ENCODE results near the gene HDAC8.
"Not testable (repeated sequence)": the region's sequence is repeated elsewhere in the genome, so short reads cannot be mapped to it uniquely, and the experiment has no call there.

HDAC8 gene

GRCh38 chrX:72572248-72573157 lies at the start of gene HDAC8:
Gene HDAC8 (minus strand): TSS chrX:72572843. CDS start chrX:72572761, 82 bp downstream.
- DNase-seq (ENCODE audit: low read depth): peak; percentile 60

- DNase-seq (ENCODE audit: low read depth): no peak
Measured at GRCh38 chrX:72621625-72622485, 49.2 kb upstream of the HDAC8 start.

- DNase-seq (ENCODE audit: low read depth): no peak
Measured at GRCh38 chrX:72621163-72621562, 48.5 kb upstream of the HDAC8 start.

- DNase-seq (ENCODE audit: low read depth): no peak
Measured at GRCh38 chrX:72620550-72621145, 48.0 kb upstream of the HDAC8 start.

GRCh38 chrX:72609313-72609712 lies 36.7 kb upstream of the HDAC8 start:
- peak; percentile 30 for DNase-seq (ENCODE audit: low read depth)

GRCh38 chrX:72604705-72605104 lies 32.1 kb upstream of the HDAC8 start:
- no peak for DNase-seq (ENCODE audit: low read depth)

- DNase-seq (ENCODE audit: low read depth): no peak
Measured at GRCh38 chrX:72604112-72604511, 31.5 kb upstream of the HDAC8 start.

- not testable (repeated sequence) for DNase-seq (ENCODE audit: low read depth)
Measured at GRCh38 chrX:72591038-72591437, 18.4 kb upstream of the HDAC8 start.

GRCh38 chrX:72584163-72584562 lies 11.5 kb upstream of the HDAC8 start:
- DNase-seq (ENCODE audit: low read depth): peak; percentile 9

- peak; percentile 38 for DNase-seq (ENCODE audit: low read depth)
Measured at GRCh38 chrX:72576141-72576894, 3.7 kb upstream of the HDAC8 start.

GRCh38 chrX:72573158-72573511 lies 492 bp upstream of the HDAC8 start:
- DNase-seq (ENCODE audit: low read depth): peak; percentile 4

GRCh38 chrX:72569786-72570185 lies 2.9 kb downstream of the HDAC8 start:
- DNase-seq (ENCODE audit: low read depth): no peak

- DNase-seq (ENCODE audit: low read depth): no peak
Measured at GRCh38 chrX:72568406-72569092, 4.1 kb downstream of the HDAC8 start.

GRCh38 chrX:72566448-72566847 lies 6.2 kb downstream of the HDAC8 start:
- no peak for DNase-seq (ENCODE audit: low read depth)

- not testable (repeated sequence) for DNase-seq (ENCODE audit: low read depth)
Measured at GRCh38 chrX:72559655-72560054, 13.0 kb downstream of the HDAC8 start.

- no peak for DNase-seq (ENCODE audit: low read depth)
Measured at GRCh38 chrX:72554448-72555140, 18.0 kb downstream of the HDAC8 start.

- not testable (repeated sequence) for DNase-seq (ENCODE audit: low read depth)
Measured at GRCh38 chrX:72552443-72552842, 20.2 kb downstream of the HDAC8 start.

GRCh38 chrX:72545990-72546389 lies 26.7 kb downstream of the HDAC8 start:
- DNase-seq (ENCODE audit: low read depth): no peak

GRCh38 chrX:72540318-72540717 lies 32.3 kb downstream of the HDAC8 start:
- DNase-seq (ENCODE audit: low read depth): no peak

- DNase-seq (ENCODE audit: low read depth): no peak
Measured at GRCh38 chrX:72539822-72540221, 32.8 kb downstream of the HDAC8 start.

- no peak for DNase-seq (ENCODE audit: low read depth)
Measured at GRCh38 chrX:72536542-72536941, 36.1 kb downstream of the HDAC8 start.
